DND-41 (cell line): ENCODE results near the gene CORO6.

Experiments used
- ATAC-seq: fragments of 200-7000 bp; cut with Tn5 transposase; 3 replicates; pipeline ENCODE4 v1.9.1; 2021; ENCODE audit warnings: low read depth; ENCODE audit not compliant: insufficient read depth
- DNase-seq: peaks from one replicate; pipeline ENCODE4 v3.0.0-alpha.2; 2020
- H2AFZ ChIP-seq: 2 replicates; pipeline ENCODE4 v1.6.0; 2012; ENCODE audit warnings: low read depth, low read length
- H3K27ac ChIP-seq: 2 replicates; pipeline ENCODE4 v1.5.1; 2012; ENCODE audit warnings: low read length, inconsistent platforms
- H3K27me3 ChIP-seq: fragments of 200-600 bp; sonication (generic); 2 replicates; pipeline ENCODE4 v1.6.0; 2012; ENCODE audit warnings: low read length, mild to moderate bottlenecking, inconsistent platforms; ENCODE audit not compliant: insufficient read depth, poor library complexity
- H3K36me3 ChIP-seq: 2 replicates; pipeline ENCODE4 v1.5.1; 2012; ENCODE audit warnings: low read length, inconsistent platforms; ENCODE audit not compliant: insufficient read depth
- H3K4me1 ChIP-seq: 2 replicates; pipeline ENCODE4 v1.5.1; 2012; ENCODE audit warnings: mild to moderate bottlenecking, low read length; ENCODE audit not compliant: insufficient read depth
- H3K4me2 ChIP-seq: 2 replicates; pipeline ENCODE4 v1.6.0; 2012; ENCODE audit warnings: mild to moderate bottlenecking, moderate library complexity, low read length, inconsistent platforms; ENCODE audit not compliant: insufficient read depth
- H3K4me3 ChIP-seq, 2 experiments: fragments of 200-600 bp in 1 of 2; shearing (Covaris generic) in 1 of 2; 2 replicates each; pipeline ENCODE4 v1.5.1; 2012 to 2016; ENCODE audit warnings: inconsistent platforms in 2 of 2, low read length in 2 of 2, mild to moderate bottlenecking in 2 of 2, low read depth in 1 of 2, moderate library complexity in 1 of 2
- H3K79me2 ChIP-seq: 2 replicates; pipeline ENCODE4 v1.6.0; 2012; ENCODE audit warnings: low read length, inconsistent platforms; ENCODE audit not compliant: insufficient read depth
- H3K9ac ChIP-seq: 2 replicates; pipeline ENCODE4 v1.6.0; 2012; ENCODE audit warnings: low read depth, mild to moderate bottlenecking, inconsistent platforms, low read length, moderate library complexity
- H3K9me3 ChIP-seq: 2 replicates; pipeline ENCODE4 v1.5.1; 2012; ENCODE audit warnings: low read length, moderate library complexity, mild to moderate bottlenecking, inconsistent platforms; ENCODE audit not compliant: insufficient read depth, severe bottlenecking
- H4K20me1 ChIP-seq: 2 replicates; pipeline ENCODE4 v1.6.0; 2012; ENCODE audit warnings: low read length; ENCODE audit not compliant: insufficient read depth
- EZH2 ChIP-seq: IDR thresholded peaks from 3 replicates; pipeline ENCODE4 v1.6.1; 2012; ENCODE audit warnings: borderline replicate concordance, low read depth, mild to moderate bottlenecking, moderate library complexity, low read length, inconsistent platforms; ENCODE audit not compliant: severe bottlenecking
- TF ChIP-seq, protein P1 (sequence below): IDR thresholded peaks from 2 replicates; pipeline ENCODE4 v1.5.1; 2012; ENCODE audit warnings: borderline replicate concordance, low read length, moderate library complexity, mild to moderate bottlenecking; ENCODE audit not compliant: poor library complexity, severe bottlenecking; ENCODE audit errors: extremely low read depth

Gene CORO6

DNA sequence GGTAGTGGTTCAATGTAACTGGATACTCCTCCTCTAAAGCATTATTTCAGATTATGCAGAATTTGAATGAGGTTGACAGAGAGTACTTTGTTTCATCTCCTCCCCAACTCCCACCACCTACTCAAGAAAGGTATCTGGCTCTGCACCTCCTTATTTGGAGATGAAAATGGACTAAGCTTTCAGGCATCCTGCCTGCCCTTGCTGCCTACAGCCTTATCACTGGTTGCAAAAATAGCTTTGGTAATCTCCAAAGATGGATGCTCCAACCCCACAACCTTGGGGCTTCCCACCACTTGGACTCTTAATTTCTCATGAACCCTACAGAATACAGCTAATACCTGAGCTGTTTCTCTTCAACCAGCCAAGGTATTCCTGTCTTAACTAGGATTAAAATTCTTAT, 45.3 kb upstream of the CORO6 start:
- Histone ChIP-seq H3K4me1 (no peaks in the 10 kb centered on the region), H4K20me1 (no peaks in the 10 kb centered on the region), H3K36me3 (peaks cover 68% of the 10 kb centered on the region), H3K79me2 (no peaks in the 10 kb centered on the region), H3K9ac (no peak overlapping the region), H3K4me3 (no peak overlapping the region), H3K9me3 (no peaks in the 10 kb centered on the region), H3K4me2 (no peak overlapping the region), H3K27ac (no peak overlapping the region), H2AFZ (no peak overlapping the region), H3K27me3 (no peaks in the 10 kb centered on the region)
- ATAC-seq: no peak
- TF ChIP-seq, protein P1, sequence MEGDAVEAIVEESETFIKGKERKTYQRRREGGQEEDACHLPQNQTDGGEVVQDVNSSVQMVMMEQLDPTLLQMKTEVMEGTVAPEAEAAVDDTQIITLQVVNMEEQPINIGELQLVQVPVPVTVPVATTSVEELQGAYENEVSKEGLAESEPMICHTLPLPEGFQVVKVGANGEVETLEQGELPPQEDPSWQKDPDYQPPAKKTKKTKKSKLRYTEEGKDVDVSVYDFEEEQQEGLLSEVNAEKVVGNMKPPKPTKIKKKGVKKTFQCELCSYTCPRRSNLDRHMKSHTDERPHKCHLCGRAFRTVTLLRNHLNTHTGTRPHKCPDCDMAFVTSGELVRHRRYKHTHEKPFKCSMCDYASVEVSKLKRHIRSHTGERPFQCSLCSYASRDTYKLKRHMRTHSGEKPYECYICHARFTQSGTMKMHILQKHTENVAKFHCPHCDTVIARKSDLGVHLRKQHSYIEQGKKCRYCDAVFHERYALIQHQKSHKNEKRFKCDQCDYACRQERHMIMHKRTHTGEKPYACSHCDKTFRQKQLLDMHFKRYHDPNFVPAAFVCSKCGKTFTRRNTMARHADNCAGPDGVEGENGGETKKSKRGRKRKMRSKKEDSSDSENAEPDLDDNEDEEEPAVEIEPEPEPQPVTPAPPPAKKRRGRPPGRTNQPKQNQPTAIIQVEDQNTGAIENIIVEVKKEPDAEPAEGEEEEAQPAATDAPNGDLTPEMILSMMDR: no peak
- TF ChIP-seq EZH2: no peak
- no peak for DNase-seq

DNA sequence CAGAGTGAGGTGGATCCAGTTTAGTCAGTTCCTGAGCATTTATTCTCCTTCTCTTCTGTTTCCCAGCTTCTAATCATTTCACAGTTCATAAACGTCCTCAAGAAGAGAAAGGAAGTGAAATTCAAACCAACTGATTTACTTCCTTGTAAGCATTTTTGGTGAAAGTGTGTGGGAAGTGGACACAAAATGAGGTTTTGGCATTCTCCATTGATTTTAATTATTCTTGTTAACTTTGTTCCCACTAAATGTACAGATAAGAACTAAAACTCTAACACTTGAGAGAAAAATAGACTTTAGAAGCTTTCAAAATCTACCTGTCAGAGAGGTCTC, 42.7 kb upstream of the CORO6 start:
- no peaks in the 10 kb centered on the region for H4K20me1 ChIP-seq
- no peak for DNase-seq
- H2AFZ ChIP-seq: no peak overlapping the region
- H3K27me3 ChIP-seq: no peaks in the 10 kb centered on the region
- no peak overlapping the region for H3K4me3 ChIP-seq
- H3K4me1 ChIP-seq: no peaks in the 10 kb centered on the region
- H3K9me3 ChIP-seq: no peaks in the 10 kb centered on the region
- no peaks in the 10 kb centered on the region for H3K79me2 ChIP-seq
- H3K27ac ChIP-seq: no peak overlapping the region
- H3K4me2 ChIP-seq: no peak overlapping the region
- H3K36me3 ChIP-seq: peaks cover 57% of the 10 kb centered on the region
- TF ChIP-seq EZH2: no peak
- TF ChIP-seq, protein P1: no peak
- no peak for ATAC-seq
- H3K9ac ChIP-seq: no peak overlapping the region

DNA sequence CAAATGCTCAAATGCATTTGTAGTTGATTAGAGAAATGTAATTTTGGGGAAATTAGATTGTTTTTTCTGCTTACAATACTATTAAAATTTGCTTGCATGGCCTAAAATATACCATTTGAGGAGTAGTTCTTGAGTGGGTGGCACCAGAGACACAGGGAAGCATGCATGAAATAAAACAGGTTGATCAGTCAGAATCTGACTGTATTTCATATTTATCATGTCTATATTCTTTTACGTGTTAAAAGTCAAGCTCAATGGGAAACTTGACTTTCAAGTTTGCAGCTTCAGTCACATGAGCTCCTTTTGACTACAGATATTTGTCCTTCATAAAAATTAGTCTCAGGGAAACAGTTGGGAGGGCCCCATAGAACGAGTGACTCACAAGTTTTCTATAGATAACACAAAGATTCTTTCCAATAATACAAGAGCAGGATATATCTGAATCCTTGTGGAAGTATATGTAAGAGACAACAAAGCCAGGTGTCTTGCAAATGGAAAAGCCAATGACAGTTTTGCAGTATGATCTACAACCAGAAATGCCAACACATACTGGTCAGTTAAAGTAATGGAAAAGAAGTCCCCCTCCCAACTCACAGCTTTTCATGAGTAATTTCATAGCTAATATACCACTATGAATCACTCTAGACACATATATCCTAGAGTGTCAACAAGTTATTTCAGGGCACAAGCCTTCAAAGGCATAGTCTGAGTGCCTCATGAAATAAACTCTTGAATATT, 42.2 kb upstream of the CORO6 start:
- H3K4me1 ChIP-seq: no peaks in the 10 kb centered on the region
- no peak overlapping the region for H3K27ac ChIP-seq
- H3K4me2 ChIP-seq: no peak overlapping the region
- H3K9me3 ChIP-seq: no peaks in the 10 kb centered on the region
- H3K27me3 ChIP-seq: no peaks in the 10 kb centered on the region
- no peak for DNase-seq
- no peak for ATAC-seq
- H3K9ac ChIP-seq: no peak overlapping the region
- peaks cover 57% of the 10 kb centered on the region for H3K36me3 ChIP-seq
- H3K4me3 ChIP-seq: no peak overlapping the region
- H3K79me2 ChIP-seq: no peaks in the 10 kb centered on the region
- H2AFZ ChIP-seq: no peak overlapping the region
- TF ChIP-seq, protein P1: no peak
- no peak for TF ChIP-seq EZH2
- H4K20me1 ChIP-seq: no peaks in the 10 kb centered on the region
